ENCODE results near the gene ANK3. TPM values are rescaled to one million over a fixed set of nuclear protein-coding genes. Genes with fewer than 3 reads are reported as not detected.

Gene ANK3
- total RNA-seq, 2 experiments from 2014 or later: 60.5 to 61.9 TPM

GRCh38 chr10:60028081-60028480 lies 361.6 kb downstream of the ANK3 start:
- intact Hi-C loops (cut with DNase I, micrococcal nuclease): no loop called here
- Histone ChIP-seq H3K27ac (ENCODE audit: low read depth in 1 of 2, low read length in 2 of 2) (no peak overlapping the region), H3K27me3 (ENCODE audit: control insufficient read depth in 1 of 2, insufficient read depth in 2 of 2, low read length in 2 of 2) (no peaks in the 10 kb centered on the region), H3K9me3 (ENCODE audit: control insufficient read depth in 1 of 2, insufficient read depth in 1 of 2, low read length in 2 of 2) (no peaks in the 10 kb centered on the region), H3K4me3 (ENCODE audit: low read length) (no peak overlapping the region), H3K36me3 (ENCODE audit: insufficient read depth, low read length) (peaks cover 3% of the 10 kb centered on the region), H3K4me1 (ENCODE audit: insufficient read depth, low read length) (no peaks in the 10 kb centered on the region)
- Mint-ChIP-seq H3K27me3 (no peaks in the 10 kb centered on the region), H3K4me3 (no peak overlapping the region), H3K27ac (no peak overlapping the region), H3K9me3 (no peaks in the 10 kb centered on the region), H3K36me3 (ENCODE audit: low read depth) (no peaks in the 10 kb centered on the region), H3K4me1 (ENCODE audit: low read depth) (no peaks in the 10 kb centered on the region)
- CTCF ChIA-PET: no interaction called here
- TF ChIP-seq CTCF (IDR thresholded peaks at IDR 0.05): no peak
- POLR2A ChIA-PET: no interaction called here
- ATAC-seq (ENCODE audit: poor library complexity): no peak
- DNase-seq: no peak

- H3K27ac Mint-ChIP-seq: no peak overlapping the region
- intact Hi-C loops (cut with DNase I, micrococcal nuclease): no loop called here
- no peaks in the 10 kb centered on the region for H3K36me3 Mint-ChIP-seq (ENCODE audit: low read depth)
- Histone ChIP-seq H3K4me3 (ENCODE audit: low read length) (no peak overlapping the region), H3K4me1 (ENCODE audit: insufficient read depth, low read length) (no peaks in the 10 kb centered on the region), H3K27me3 (ENCODE audit: control insufficient read depth in 1 of 2, insufficient read depth in 2 of 2, low read length in 2 of 2) (no peaks in the 10 kb centered on the region), H3K36me3 (ENCODE audit: insufficient read depth, low read length) (no peaks in the 10 kb centered on the region), H3K9me3 (ENCODE audit: control insufficient read depth in 1 of 2, insufficient read depth in 1 of 2, low read length in 2 of 2) (no peaks in the 10 kb centered on the region), H3K27ac (ENCODE audit: low read depth in 1 of 2, low read length in 2 of 2) (no peak overlapping the region)
- H3K27me3 Mint-ChIP-seq: no peaks in the 10 kb centered on the region
- TF ChIP-seq CTCF (IDR thresholded peaks at IDR 0.05): no peak
- H3K4me3 Mint-ChIP-seq: no peak overlapping the region
- DNase-seq (no peak), ATAC-seq (ENCODE audit: poor library complexity) (no peak)
- H3K4me1 Mint-ChIP-seq (ENCODE audit: low read depth): no peaks in the 10 kb centered on the region
- CTCF ChIA-PET: no interaction called here
- no peaks in the 10 kb centered on the region for H3K9me3 Mint-ChIP-seq
- POLR2A ChIA-PET: no interaction called here
Measured at GRCh38 chr10:60025279-60025678, 364.4 kb downstream of the ANK3 start.

- ATAC-seq (ENCODE audit: poor library complexity) (no peak), DNase-seq (no peak)
- Histone ChIP-seq H3K4me1 (ENCODE audit: insufficient read depth, low read length) (no peaks in the 10 kb centered on the region), H3K27me3 (ENCODE audit: control insufficient read depth in 1 of 2, insufficient read depth in 2 of 2, low read length in 2 of 2) (no peaks in the 10 kb centered on the region), H3K36me3 (ENCODE audit: insufficient read depth, low read length) (no peaks in the 10 kb centered on the region), H3K27ac (ENCODE audit: low read depth in 1 of 2, low read length in 2 of 2) (no peak overlapping the region), H3K4me3 (ENCODE audit: low read length) (no peak overlapping the region), H3K9me3 (ENCODE audit: control insufficient read depth in 1 of 2, insufficient read depth in 1 of 2, low read length in 2 of 2) (no peaks in the 10 kb centered on the region)
- CTCF ChIA-PET: no interaction called here
- H3K4me1 Mint-ChIP-seq (ENCODE audit: low read depth): no peaks in the 10 kb centered on the region
- no peak overlapping the region for H3K27ac Mint-ChIP-seq
- H3K4me3 Mint-ChIP-seq: no peak overlapping the region
- POLR2A ChIA-PET: no interaction called here
- H3K9me3 Mint-ChIP-seq: no peaks in the 10 kb centered on the region
- intact Hi-C loops (cut with DNase I, micrococcal nuclease): no loop called here
- no peaks in the 10 kb centered on the region for H3K27me3 Mint-ChIP-seq
- TF ChIP-seq CTCF (IDR thresholded peaks at IDR 0.05): no peak
- no peaks in the 10 kb centered on the region for H3K36me3 Mint-ChIP-seq (ENCODE audit: low read depth)
Measured at GRCh38 chr10:60024506-60024905, 365.2 kb downstream of the ANK3 start.
